Activated B cell treated with CpG ODN at 0.5 μM for 24 hours (primary cell): ENCODE measurements around the gene BPTF. TPM values are rescaled to one million over a fixed set of nuclear protein-coding genes. Genes with fewer than 3 reads are reported as not detected.

ENCODE experiments used
- ATAC-seq: fragments of 200-7000 bp; cut with Tn5 transposase; one replicate; pipeline ENCODE4 v1.10.0; 2021; ENCODE audit warnings: low read depth, mild to moderate bottlenecking, moderate library complexity
- CTCF ChIA-PET: fragments of 350-600 bp; sonication (Branson Sonifier 250); formaldehyde crosslinking; loops from one replicate; lab custom pipeline; 2021; ENCODE audit warnings: antibody characterized with exemption; lab: Charles Lee
- POLR2A ChIA-PET: fragments of 350-600 bp; sonication (Branson Sonifier 250); formaldehyde crosslinking; loops from one replicate; lab custom pipeline; 2021; ENCODE audit warnings: antibody characterized with exemption; lab: Charles Lee
- DNase-seq: peaks from one replicate; pipeline ENCODE4 v3.0.0; 2022
- H3K27ac Mint-ChIP-seq: one replicate; pipeline ENCODE4 v1.8.0; 2020; ENCODE audit warnings: mixed read lengths
- H3K27me3 Mint-ChIP-seq: one replicate; pipeline ENCODE4 v1.8.0; 2021; ENCODE audit warnings: mixed read lengths
- H3K36me3 Mint-ChIP-seq: one replicate; pipeline ENCODE4 v1.8.0; 2021; ENCODE audit warnings: low read depth, mixed read lengths
- H3K4me1 Mint-ChIP-seq: one replicate; pipeline ENCODE4 v1.8.0; 2021; ENCODE audit warnings: mixed read lengths
- H3K4me3 Mint-ChIP-seq: one replicate; pipeline ENCODE4 v1.8.0; 2020; ENCODE audit warnings: mild to moderate bottlenecking, mixed read lengths
- H3K9me3 Mint-ChIP-seq: one replicate; pipeline ENCODE4 v1.8.0; 2020; ENCODE audit warnings: mixed read lengths
- CTCF ChIP-seq: fragments of 200-600 bp; IDR thresholded peaks from one replicate; pipeline ENCODE4 v1.8.0; 2022; ENCODE audit warnings: antibody characterized with exemption, mild to moderate bottlenecking
- intact Hi-C: fragments of 100-400 bp; cut with micrococcal nuclease; formaldehyde crosslinking; loops from one replicate; pipeline ENCODE4 v1.15.1; 2024
- total RNA-seq: library from RNA; stranded (reverse); gene quantifications from 2 replicates; pipeline ENCODE4 v1.2.3, GENCODE V29; 2022

BPTF gene
- total RNA-seq, 1 donor from 2014 or later, result 174 TPM

- POLR2A ChIA-PET, result interaction anchor here (0.6 kb wide), 1 partner anchor 121 kb away, joined by 3 read pairs; no protein-coding TSS in a partner anchor
- H3K36me3 Mint-ChIP-seq, result peaks cover 42% of the 10 kb centered on the region
- CTCF ChIA-PET, result no interaction called here
- intact Hi-C loops, result no loop called here
- H3K4me1 Mint-ChIP-seq, result peaks cover 37% of the 10 kb centered on the region
- no peaks in the 10 kb centered on the region for H3K9me3 Mint-ChIP-seq
- ATAC-seq, result no peak
- TF ChIP-seq CTCF, result no peak
- no peaks in the 10 kb centered on the region for H3K27me3 Mint-ChIP-seq
- DNase-seq, result no peak
- no peak overlapping the region for H3K27ac Mint-ChIP-seq
- no peak overlapping the region for H3K4me3 Mint-ChIP-seq
Observed at GRCh38 chr17:67865438-67865837, 40.1 kb downstream of the BPTF start.

- intact Hi-C loops, result no loop called here
- ATAC-seq (no peak), DNase-seq (no peak)
- Mint-ChIP-seq H3K4me3 (no peak overlapping the region), H3K27ac (no peak overlapping the region), H3K9me3 (no peaks in the 10 kb centered on the region), H3K36me3 (peaks cover 30% of the 10 kb centered on the region), H3K27me3 (no peaks in the 10 kb centered on the region), H3K4me1 (peaks cover 25% of the 10 kb centered on the region)
- CTCF ChIA-PET, result no interaction called here
- POLR2A ChIA-PET, result no interaction called here
- no peak for TF ChIP-seq CTCF
Observed at GRCh38 chr17:67867591-67867990, 42.3 kb downstream of the BPTF start.

GRCh38 chr17:67868176-67868575 is 42.9 kb downstream of the BPTF start:
- Mint-ChIP-seq H3K36me3 (peaks cover 27% of the 10 kb centered on the region), H3K9me3 (no peaks in the 10 kb centered on the region), H3K4me1 (peaks cover 20% of the 10 kb centered on the region), H3K4me3 (no peak overlapping the region), H3K27me3 (no peaks in the 10 kb centered on the region), H3K27ac (no peak overlapping the region)
- CTCF ChIA-PET, result no interaction called here
- DNase-seq, result no peak
- no peak for ATAC-seq
- POLR2A ChIA-PET, result no interaction called here
- intact Hi-C loops, result no loop called here
- TF ChIP-seq CTCF, result no peak

- TF ChIP-seq CTCF, result no peak
- Mint-ChIP-seq H3K27ac (no peak overlapping the region), H3K9me3 (no peaks in the 10 kb centered on the region), H3K4me3 (no peak overlapping the region), H3K4me1 (peaks cover 1% of the 10 kb centered on the region), H3K36me3 (peaks cover 51% of the 10 kb centered on the region), H3K27me3 (no peaks in the 10 kb centered on the region)
- ChIA-PET CTCF (no interaction called here), POLR2A (interaction anchor here (0.6 kb wide), 1 partner anchor 48 kb away, joined by 3 read pairs; no protein-coding TSS in a partner anchor)
- DNase-seq (no peak), ATAC-seq (no peak)
- intact Hi-C loops, result loop anchor here (5.0 kb wide), 1 partner anchor 37 kb away; no protein-coding TSS in a partner anchor
Observed at GRCh38 chr17:67879662-67880061, 54.4 kb downstream of the BPTF start.

GRCh38 chr17:67881083-67881482 is 55.8 kb downstream of the BPTF start:
- ATAC-seq, result no peak
- ChIA-PET POLR2A (no interaction called here), CTCF (interaction anchor here (0.6 kb wide), 1 partner anchor 28 kb away, joined by 3 read pairs; no protein-coding TSS in a partner anchor)
- Mint-ChIP-seq H3K36me3 (peaks cover 55% of the 10 kb centered on the region), H3K27me3 (no peaks in the 10 kb centered on the region), H3K27ac (no peak overlapping the region), H3K4me3 (no peak overlapping the region), H3K4me1 (peaks cover 1% of the 10 kb centered on the region), H3K9me3 (no peaks in the 10 kb centered on the region)
- TF ChIP-seq CTCF, result no peak
- DNase-seq, result no peak
- intact Hi-C loops, result no loop called here
